Skeletal muscle tissue (tissue), 4 donors: ENCODE results near the gene DYSF. TPM values are rescaled to one million over a fixed set of nuclear protein-coding genes. Genes with fewer than 3 reads are reported as not detected.
A peak's percentile ranks its signal among the peaks of the same experiment; 100 is the strongest.

Experiments
- H3K27ac ChIP-seq: one replicate; pipeline ENCODE4 v1.7.0; 2013; ENCODE audit warnings: mild to moderate bottlenecking, low read depth, low read length, inconsistent platforms
- H3K27me3 ChIP-seq, 3 donors: one replicate each; pipeline ENCODE4 v1.7.0; 2013; ENCODE audit warnings: low read length in 3 of 3; ENCODE audit not compliant: control insufficient read depth in 3 of 3, insufficient read depth in 3 of 3
- H3K36me3 ChIP-seq, 3 donors: one replicate each; pipeline ENCODE4 v1.7.0; 2013; ENCODE audit warnings: low read length in 3 of 3; ENCODE audit not compliant: control insufficient read depth in 3 of 3, insufficient read depth in 3 of 3
- H3K4me1 ChIP-seq, 3 donors: one replicate each; pipeline ENCODE4 v1.7.0; 2013; ENCODE audit warnings: low read length in 3 of 3, mild to moderate bottlenecking in 3 of 3; ENCODE audit not compliant: control insufficient read depth in 3 of 3, insufficient read depth in 3 of 3
- H3K4me3 ChIP-seq, 3 donors: one replicate each; pipeline ENCODE4 v1.7.0; 2013; ENCODE audit warnings: low read length in 3 of 3
- H3K9ac ChIP-seq, 3 donors: one replicate each; pipeline ENCODE4 v1.7.0; 2013; ENCODE audit warnings: low read length in 3 of 3, mild to moderate bottlenecking in 3 of 3, moderate library complexity in 2 of 3, low read depth in 1 of 3
- H3K9me3 ChIP-seq, 3 donors: one replicate each; pipeline ENCODE4 v1.7.0; 2013; ENCODE audit warnings: low read length in 3 of 3; ENCODE audit not compliant: control insufficient read depth in 3 of 3
- total RNA-seq: library from RNA; depleted of rRNA; stranded (reverse); fragments of >200 nt; gene quantifications from one replicate; pipeline ENCODE4 v1.2.3, GENCODE V29; 2014
- donor health status: Osteomylitis.

Gene DYSF
- total RNA-seq, 1 donor from 2014 or later, result 88.7 TPM

- Histone ChIP-seq H3K9ac (no peak overlapping the region), H3K27ac (no peak overlapping the region), H3K4me1 (peaks cover 0 to 4% (median 0%) of the 10 kb centered on the region in 3 donors), H3K27me3 (no peaks in the 10 kb centered on the region), H3K4me3 (no peak overlapping the region), H3K9me3 (no peaks in the 10 kb centered on the region), H3K36me3 (peaks cover 50 to 78% (median 51%) of the 10 kb centered on the region in 3 donors)
Measured at GRCh38 chr2:71532327-71532726, 79.0 kb downstream of the DYSF start.

- H3K36me3 ChIP-seq, result peaks cover 44 to 74% (median 52%) of the 10 kb centered on the region in 3 donors
- H3K4me3 ChIP-seq, result no peak overlapping the region
- peaks cover 0 to 4% (median 0%) of the 10 kb centered on the region in 3 donors for H3K4me1 ChIP-seq
- no peak overlapping the region for H3K27ac ChIP-seq
- peak overlapping the region in 1 of 3 donors; percentile 25 for H3K9ac ChIP-seq
- no peaks in the 10 kb centered on the region for H3K9me3 ChIP-seq
- H3K27me3 ChIP-seq, result no peaks in the 10 kb centered on the region
Measured at GRCh38 chr2:71534201-71534600, 80.8 kb downstream of the DYSF start.

- H3K4me3 ChIP-seq, result no peak overlapping the region
- peaks cover 40 to 72% (median 50%) of the 10 kb centered on the region in 3 donors for H3K36me3 ChIP-seq
- no peaks in the 10 kb centered on the region for H3K9me3 ChIP-seq
- H3K4me1 ChIP-seq, result peaks cover 0 to 4% (median 0%) of the 10 kb centered on the region in 3 donors
- no peaks in the 10 kb centered on the region for H3K27me3 ChIP-seq
- no peak overlapping the region for H3K27ac ChIP-seq
- no peak overlapping the region for H3K9ac ChIP-seq
Measured at GRCh38 chr2:71534826-71535225, 81.5 kb downstream of the DYSF start.

DNA sequence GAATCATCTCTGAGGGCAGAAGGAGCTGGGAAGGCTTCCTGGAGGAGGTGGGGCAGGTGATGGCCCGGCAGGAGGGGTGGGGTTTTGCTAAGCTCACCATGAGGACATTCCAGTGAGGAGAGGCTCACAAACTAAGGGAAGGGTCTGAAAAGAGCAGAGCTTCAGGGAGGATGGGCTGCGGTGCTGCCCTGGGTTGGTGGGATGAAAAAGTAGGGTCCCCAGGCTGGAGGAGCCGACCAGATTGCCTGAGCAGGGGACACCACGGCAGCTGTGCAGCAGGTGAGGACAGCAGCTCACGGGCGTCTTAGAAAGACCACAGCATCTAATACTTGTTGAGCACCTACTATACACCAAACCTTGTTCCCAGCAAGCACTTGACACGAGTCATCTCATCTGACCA is 82.2 kb downstream of the DYSF start:
- Histone ChIP-seq H3K4me3 (no peak overlapping the region), H3K36me3 (peaks cover 38 to 65% (median 42%) of the 10 kb centered on the region in 3 donors), H3K4me1 (peaks cover 0 to 4% (median 0%) of the 10 kb centered on the region in 3 donors), H3K9ac (no peak overlapping the region), H3K9me3 (no peaks in the 10 kb centered on the region), H3K27ac (no peak overlapping the region), H3K27me3 (no peaks in the 10 kb centered on the region)

DNA sequence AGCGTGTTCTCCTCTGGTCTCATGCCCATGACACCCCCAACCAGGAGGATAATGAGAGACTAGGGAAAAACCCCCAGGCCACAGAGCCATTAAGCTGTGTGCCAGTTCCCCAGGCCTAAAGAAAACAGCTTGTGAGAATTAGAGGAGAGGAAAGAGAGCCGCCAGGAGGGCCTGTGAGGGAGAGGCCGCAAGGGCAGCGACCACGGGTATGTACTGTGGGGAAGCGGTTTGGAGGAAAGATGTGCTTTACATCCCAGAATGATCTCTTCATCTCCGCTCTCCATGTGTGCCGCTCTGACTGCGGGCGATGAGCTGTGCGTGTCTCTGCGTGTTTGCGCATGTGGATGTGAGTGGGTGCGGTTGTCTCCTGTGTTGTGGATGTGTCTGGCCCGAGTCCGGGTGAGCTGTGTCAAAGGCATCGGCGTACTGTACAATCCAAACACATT is 82.9 kb downstream of the DYSF start:
- Histone ChIP-seq H3K27me3 (no peaks in the 10 kb centered on the region), H3K4me3 (no peak overlapping the region), H3K27ac (no peak overlapping the region), H3K36me3 (peaks cover 37 to 61% (median 38%) of the 10 kb centered on the region in 3 donors), H3K9me3 (no peaks in the 10 kb centered on the region), H3K9ac (no peak overlapping the region), H3K4me1 (peaks cover 0 to 4% (median 0%) of the 10 kb centered on the region in 3 donors)

- no peaks in the 10 kb centered on the region for H3K27me3 ChIP-seq
- no peak overlapping the region for H3K27ac ChIP-seq
- no peak overlapping the region for H3K4me3 ChIP-seq
- H3K4me1 ChIP-seq, result no peaks in the 10 kb centered on the region
- peaks cover 32 to 44% (median 35%) of the 10 kb centered on the region in 3 donors for H3K36me3 ChIP-seq
- H3K9ac ChIP-seq, result no peak overlapping the region
- no peaks in the 10 kb centered on the region for H3K9me3 ChIP-seq
Measured at GRCh38 chr2:71538241-71538640, 84.9 kb downstream of the DYSF start.

DNA sequence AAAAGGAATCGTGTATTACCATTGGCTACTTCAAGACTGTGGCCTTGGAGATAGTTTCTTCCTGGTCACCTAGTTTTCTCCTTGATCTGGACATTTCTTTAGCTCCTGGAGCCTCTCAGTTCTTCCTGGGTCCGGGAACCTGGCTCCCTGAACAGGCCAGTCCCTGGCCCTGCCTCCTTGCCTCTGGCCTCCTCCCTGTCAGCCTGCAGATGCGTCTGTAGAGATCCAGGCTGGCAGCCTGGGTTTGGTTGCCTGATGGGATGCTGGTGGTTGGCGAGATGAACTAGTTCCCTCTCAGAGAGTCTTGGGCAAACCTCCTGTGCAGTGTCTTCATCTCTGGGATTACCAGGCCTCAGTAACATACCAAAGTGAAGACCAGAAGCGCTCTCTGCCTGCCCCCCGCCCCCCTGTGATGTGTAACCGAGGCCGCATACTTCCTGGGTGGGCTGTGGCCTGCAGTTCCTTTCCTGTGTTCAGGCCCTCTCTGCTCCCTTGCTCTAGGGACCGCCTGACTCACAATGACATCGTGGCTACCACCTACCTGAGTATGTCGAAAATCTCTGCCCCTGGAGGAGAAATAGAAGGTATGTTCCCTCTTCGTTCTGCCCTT is 85.4 kb downstream of the DYSF start:
- Histone ChIP-seq H3K9me3 (no peaks in the 10 kb centered on the region), H3K4me3 (no peak overlapping the region), H3K36me3 (peaks cover 28 to 41% (median 33%) of the 10 kb centered on the region in 3 donors), H3K4me1 (no peaks in the 10 kb centered on the region), H3K27ac (no peak overlapping the region), H3K27me3 (no peaks in the 10 kb centered on the region), H3K9ac (no peak overlapping the region)

DNA sequence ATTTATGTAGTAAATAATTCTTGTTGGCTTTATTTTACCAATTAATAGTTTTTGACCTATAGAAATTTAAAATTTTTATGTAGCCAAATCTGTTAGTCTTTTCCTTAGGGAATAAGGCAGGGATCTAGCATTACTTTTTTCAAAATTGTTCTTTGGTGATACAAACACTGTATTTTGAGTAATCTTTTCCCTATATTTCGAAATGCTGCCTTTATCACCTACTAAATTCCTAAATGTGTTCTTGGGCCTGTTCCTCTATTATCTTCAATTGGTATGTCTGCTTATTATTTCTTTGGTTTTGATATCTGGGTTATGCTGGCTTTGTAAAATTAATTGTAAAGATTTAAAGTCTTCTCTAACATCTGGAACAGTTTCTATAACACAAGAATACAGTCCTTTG is 87.5 kb downstream of the DYSF start:
- Histone ChIP-seq H3K9me3 (no peaks in the 10 kb centered on the region), H3K27me3 (no peaks in the 10 kb centered on the region), H3K4me1 (peaks cover 3% of the 10 kb centered on the region in 3 donors), H3K9ac (no peak overlapping the region), H3K4me3 (no peak overlapping the region), H3K36me3 (peaks cover 13 to 29% (median 18%) of the 10 kb centered on the region in 3 donors), H3K27ac (no peak overlapping the region)

DNA sequence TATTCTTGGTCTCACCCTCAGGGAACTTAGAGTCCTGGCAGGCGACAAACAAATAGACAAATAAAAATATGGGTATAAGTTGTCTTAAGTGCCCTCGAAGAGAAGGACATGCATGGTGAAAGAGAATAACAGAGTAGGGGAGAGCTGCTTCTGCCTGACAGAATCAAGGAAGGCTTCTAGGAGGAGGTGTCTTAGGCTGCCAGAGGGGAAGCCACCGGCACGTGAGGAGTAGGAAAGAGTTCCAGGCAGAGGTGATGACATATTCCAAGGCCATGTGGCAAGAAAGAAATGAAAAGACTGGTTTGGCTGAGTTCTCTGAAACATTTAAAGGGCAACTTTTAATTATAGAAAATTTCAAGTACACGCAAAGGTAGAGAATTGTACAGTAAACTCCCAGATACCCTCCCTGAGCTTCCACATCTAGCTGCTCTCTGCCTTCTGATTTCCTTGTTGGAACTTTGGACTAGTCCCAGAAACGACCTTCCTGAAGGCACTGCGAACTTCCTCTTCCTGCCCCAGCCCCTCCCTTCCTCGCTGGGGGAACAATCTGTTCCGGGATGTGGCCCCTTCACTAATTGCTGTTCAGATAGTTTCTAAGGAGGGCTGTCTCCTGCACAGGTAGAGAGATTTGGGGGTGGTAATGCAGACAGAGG is 91.7 kb downstream of the DYSF start:
- Histone ChIP-seq H3K4me1 (peaks cover 3% of the 10 kb centered on the region in 3 donors), H3K36me3 (peaks cover 4 to 20% (median 7%) of the 10 kb centered on the region in 3 donors), H3K9ac (no peak overlapping the region), H3K4me3 (peak overlapping the region in 1 of 3 donors; percentile 13), H3K9me3 (no peaks in the 10 kb centered on the region), H3K27me3 (no peaks in the 10 kb centered on the region), H3K27ac (peak overlapping the region; percentile 23)

DNA sequence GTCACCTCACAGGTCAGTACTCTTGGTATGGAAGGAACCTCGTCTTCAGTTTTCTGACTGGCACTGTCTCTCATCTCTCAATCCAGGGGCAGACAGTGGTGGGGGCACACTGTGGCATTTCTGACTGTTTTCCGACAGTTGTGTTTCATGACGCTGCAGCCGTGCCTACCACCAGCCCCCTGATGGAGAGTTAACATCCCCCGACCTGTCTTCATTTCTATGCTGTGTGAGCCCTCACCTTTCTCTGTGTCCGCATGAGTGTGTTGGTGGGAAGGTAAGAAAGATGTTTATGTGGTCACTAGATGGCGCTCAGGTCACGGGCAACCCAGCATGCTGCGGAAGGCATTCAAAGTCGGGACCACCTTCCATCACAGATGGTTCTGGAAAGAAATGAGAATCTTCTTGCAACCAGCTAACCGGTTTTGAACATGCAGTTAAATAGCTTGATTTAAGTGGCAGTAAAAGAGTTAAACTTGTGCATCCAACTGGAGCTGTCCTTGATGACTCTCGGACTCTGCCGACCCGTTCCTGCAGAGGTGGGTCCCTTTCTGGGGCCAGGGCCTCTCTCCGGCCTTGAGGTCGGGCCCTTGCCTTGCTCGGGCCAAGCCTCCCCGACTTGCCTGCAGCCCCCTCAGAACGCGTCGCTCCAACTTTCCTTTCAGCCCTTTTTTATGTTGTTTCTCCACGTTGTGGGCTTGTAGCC is 92.4 kb downstream of the DYSF start:
- peak overlapping the region; percentile 13 for H3K27ac ChIP-seq

More for the DNA sequence above, 92.4 kb downstream of the DYSF start:
- H3K27me3 ChIP-seq, result no peaks in the 10 kb centered on the region
- peaks cover 3% of the 10 kb centered on the region in 3 donors for H3K4me1 ChIP-seq
- H3K4me3 ChIP-seq, result peak overlapping the region in 1 of 3 donors; percentile 13
- H3K36me3 ChIP-seq, result peaks cover 4 to 20% (median 7%) of the 10 kb centered on the region in 3 donors
- no peaks in the 10 kb centered on the region for H3K9me3 ChIP-seq
- no peak overlapping the region for H3K9ac ChIP-seq
